ENCODE results near the gene CSRNP2. TPM values are rescaled to one million over a fixed set of nuclear protein-coding genes. Genes with fewer than 3 reads are reported as not detected.

The CSRNP2 gene
- total RNA-seq, 1 donor from 2014 or later = 112 TPM

DNA sequence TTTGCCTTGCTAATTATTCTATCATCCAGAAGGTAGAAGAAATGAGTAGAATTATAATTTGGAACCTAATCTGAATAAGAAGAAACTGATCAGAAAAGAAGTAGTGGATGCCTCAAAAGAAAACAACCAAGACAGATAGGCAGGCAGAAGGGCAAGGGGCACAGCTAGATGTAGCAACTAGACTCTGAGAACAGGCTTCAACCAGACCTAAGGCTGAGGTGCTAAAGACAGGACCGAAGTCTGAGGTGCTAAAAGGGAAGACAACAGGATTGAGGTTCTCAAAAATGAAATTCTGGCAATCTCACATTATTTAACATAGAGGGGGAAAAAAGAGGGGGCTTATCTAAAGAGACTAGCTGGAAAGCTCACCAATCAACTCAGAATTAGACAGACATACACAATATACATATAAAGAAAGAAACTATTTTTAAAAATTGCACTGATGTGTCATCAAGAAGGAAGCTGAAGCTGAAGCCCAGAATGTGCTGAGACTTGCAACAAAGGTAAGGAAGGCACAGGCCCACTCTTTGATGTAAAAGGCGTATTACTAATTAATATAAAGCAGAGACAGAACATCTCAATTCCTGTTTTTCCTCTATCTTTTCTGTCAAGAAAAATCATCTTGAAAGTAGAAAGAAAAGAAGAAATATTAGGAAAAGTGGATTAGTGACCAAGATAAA is 43.8 kb upstream of the CSRNP2 start:
- H3K4me1 Mint-ChIP-seq (ENCODE audit: unreplicated experiment) = no peaks in the 10 kb centered on the region
- H3K36me3 Mint-ChIP-seq (ENCODE audit: low read depth, unreplicated experiment) = peaks cover 8% of the 10 kb centered on the region
- H3K27me3 Mint-ChIP-seq (ENCODE audit: unreplicated experiment) = no peaks in the 10 kb centered on the region
- TF ChIP-seq, protein P1, sequence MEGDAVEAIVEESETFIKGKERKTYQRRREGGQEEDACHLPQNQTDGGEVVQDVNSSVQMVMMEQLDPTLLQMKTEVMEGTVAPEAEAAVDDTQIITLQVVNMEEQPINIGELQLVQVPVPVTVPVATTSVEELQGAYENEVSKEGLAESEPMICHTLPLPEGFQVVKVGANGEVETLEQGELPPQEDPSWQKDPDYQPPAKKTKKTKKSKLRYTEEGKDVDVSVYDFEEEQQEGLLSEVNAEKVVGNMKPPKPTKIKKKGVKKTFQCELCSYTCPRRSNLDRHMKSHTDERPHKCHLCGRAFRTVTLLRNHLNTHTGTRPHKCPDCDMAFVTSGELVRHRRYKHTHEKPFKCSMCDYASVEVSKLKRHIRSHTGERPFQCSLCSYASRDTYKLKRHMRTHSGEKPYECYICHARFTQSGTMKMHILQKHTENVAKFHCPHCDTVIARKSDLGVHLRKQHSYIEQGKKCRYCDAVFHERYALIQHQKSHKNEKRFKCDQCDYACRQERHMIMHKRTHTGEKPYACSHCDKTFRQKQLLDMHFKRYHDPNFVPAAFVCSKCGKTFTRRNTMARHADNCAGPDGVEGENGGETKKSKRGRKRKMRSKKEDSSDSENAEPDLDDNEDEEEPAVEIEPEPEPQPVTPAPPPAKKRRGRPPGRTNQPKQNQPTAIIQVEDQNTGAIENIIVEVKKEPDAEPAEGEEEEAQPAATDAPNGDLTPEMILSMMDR (IDR thresholded peaks at IDR 0.05; ENCODE audit: unreplicated experiment) = no peak
- no peak overlapping the region for H3K4me3 Mint-ChIP-seq (ENCODE audit: unreplicated experiment)
- no peak for DNase-seq (ENCODE audit: low spot score)
- H3K9me3 Mint-ChIP-seq (ENCODE audit: unreplicated experiment) = no peaks in the 10 kb centered on the region
- no peak overlapping the region for H3K27ac Mint-ChIP-seq (ENCODE audit: unreplicated experiment)

GRCh38 chr12:51126297-51126696 is 42.9 kb upstream of the CSRNP2 start:
- no peak for DNase-seq (ENCODE audit: low spot score)
- no peaks in the 10 kb centered on the region for H3K4me1 Mint-ChIP-seq (ENCODE audit: unreplicated experiment)
- peaks cover 8% of the 10 kb centered on the region for H3K36me3 Mint-ChIP-seq (ENCODE audit: low read depth, unreplicated experiment)
- TF ChIP-seq, protein P1 (IDR thresholded peaks at IDR 0.05; ENCODE audit: unreplicated experiment) = no peak
- peaks cover 2% of the 10 kb centered on the region for H3K27me3 Mint-ChIP-seq (ENCODE audit: unreplicated experiment)
- no peak overlapping the region for H3K4me3 Mint-ChIP-seq (ENCODE audit: unreplicated experiment)
- H3K27ac Mint-ChIP-seq (ENCODE audit: unreplicated experiment) = no peak overlapping the region
- H3K9me3 Mint-ChIP-seq (ENCODE audit: unreplicated experiment) = no peaks in the 10 kb centered on the region

DNA sequence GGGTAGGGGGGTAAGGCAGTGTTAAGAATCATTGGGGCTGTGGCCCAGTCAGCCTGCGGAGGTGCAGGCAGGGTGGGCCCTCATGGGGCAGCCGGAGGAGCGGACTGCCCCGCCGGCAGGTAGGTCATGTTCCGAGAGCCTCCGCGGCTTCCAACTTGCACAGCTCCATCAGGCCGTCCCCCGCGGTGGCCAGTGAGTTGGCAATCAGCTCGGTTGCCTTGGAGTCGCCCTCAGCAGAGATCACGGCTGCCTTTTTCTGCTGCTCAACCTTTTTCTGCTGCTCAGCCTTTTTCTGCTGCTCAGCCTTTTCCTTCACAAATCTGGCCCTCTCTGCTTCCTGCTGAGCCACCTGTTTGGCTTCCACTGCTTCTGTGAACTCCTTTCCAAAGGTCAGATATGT is 41.1 kb upstream of the CSRNP2 start:
- DNase-seq (ENCODE audit: low spot score) = no peak

DNA sequence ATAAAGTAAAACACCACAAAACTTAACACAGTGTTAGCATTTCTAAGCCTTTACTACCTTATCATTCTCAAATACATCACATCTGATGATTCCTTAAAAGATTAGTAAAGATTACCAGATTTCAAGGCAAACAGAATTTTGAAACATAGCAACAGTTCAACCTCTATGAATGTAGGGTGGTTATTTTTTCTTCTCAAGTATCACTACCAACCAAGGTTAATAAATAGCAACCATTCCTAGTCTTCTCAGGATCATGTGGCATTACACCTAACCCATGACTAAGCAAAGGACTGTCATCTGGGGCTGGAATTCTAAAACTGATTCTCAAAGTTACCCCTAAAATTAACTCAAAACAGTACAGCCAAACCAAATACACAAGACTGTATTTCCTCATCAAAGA is 39.4 kb upstream of the CSRNP2 start:
- Mint-ChIP-seq H3K4me1 (ENCODE audit: unreplicated experiment) (no peaks in the 10 kb centered on the region), H3K36me3 (ENCODE audit: low read depth, unreplicated experiment) (peaks cover 8% of the 10 kb centered on the region), H3K27me3 (ENCODE audit: unreplicated experiment) (peaks cover 2% of the 10 kb centered on the region), H3K9me3 (ENCODE audit: unreplicated experiment) (no peaks in the 10 kb centered on the region), H3K27ac (ENCODE audit: unreplicated experiment) (no peak overlapping the region), H3K4me3 (ENCODE audit: unreplicated experiment) (no peak overlapping the region)
- TF ChIP-seq, protein P1 (IDR thresholded peaks at IDR 0.05; ENCODE audit: unreplicated experiment) = no peak
- DNase-seq (ENCODE audit: low spot score) = no peak

More for the DNA sequence above, 41.1 kb upstream of the CSRNP2 start:
- Mint-ChIP-seq H3K4me3 (ENCODE audit: unreplicated experiment) (no peak overlapping the region), H3K27ac (ENCODE audit: unreplicated experiment) (no peak overlapping the region), H3K9me3 (ENCODE audit: unreplicated experiment) (no peaks in the 10 kb centered on the region), H3K36me3 (ENCODE audit: low read depth, unreplicated experiment) (peaks cover 8% of the 10 kb centered on the region), H3K27me3 (ENCODE audit: unreplicated experiment) (peaks cover 2% of the 10 kb centered on the region), H3K4me1 (ENCODE audit: unreplicated experiment) (no peaks in the 10 kb centered on the region)
- TF ChIP-seq, protein P1 (IDR thresholded peaks at IDR 0.05; ENCODE audit: unreplicated experiment) = no peak

DNA sequence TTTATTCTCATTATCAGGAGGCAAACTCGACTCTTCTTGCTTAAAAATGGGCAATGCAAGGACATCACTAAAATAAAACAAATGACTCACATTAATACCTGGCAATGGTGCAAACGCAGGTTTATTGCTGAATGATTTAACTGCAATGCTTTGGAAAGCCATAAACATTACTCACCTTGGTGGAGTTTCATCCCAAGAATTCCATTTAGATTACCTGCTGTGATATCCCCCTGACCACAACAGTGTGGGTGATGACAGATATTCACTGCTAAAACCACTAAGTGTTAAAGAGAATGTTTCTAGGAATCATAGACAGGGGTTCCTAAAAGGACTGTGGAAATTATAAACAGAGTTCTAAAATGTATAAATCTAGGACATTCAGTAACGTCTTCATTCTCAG is 35.3 kb upstream of the CSRNP2 start:
- H3K4me3 Mint-ChIP-seq (ENCODE audit: unreplicated experiment) = no peak overlapping the region
- H3K36me3 Mint-ChIP-seq (ENCODE audit: low read depth, unreplicated experiment) = peaks cover 8% of the 10 kb centered on the region
- no peak for DNase-seq (ENCODE audit: low spot score)
- TF ChIP-seq, protein P1 (IDR thresholded peaks at IDR 0.05; ENCODE audit: unreplicated experiment) = no peak
- H3K27ac Mint-ChIP-seq (ENCODE audit: unreplicated experiment) = no peak overlapping the region
- no peaks in the 10 kb centered on the region for H3K4me1 Mint-ChIP-seq (ENCODE audit: unreplicated experiment)
- peaks cover 2% of the 10 kb centered on the region for H3K27me3 Mint-ChIP-seq (ENCODE audit: unreplicated experiment)
- no peaks in the 10 kb centered on the region for H3K9me3 Mint-ChIP-seq (ENCODE audit: unreplicated experiment)
